Loucy (cell line): ENCODE data around the gene EIF2S3B.

ENCODE experiments used
- EZH2phosphoT487 ChIP-seq: fragments of 200-600 bp; IDR thresholded peaks from 2 replicates; pipeline ENCODE4 v1.6.1; 2018; ENCODE audit warnings: antibody characterized with exemption, mild to moderate bottlenecking, moderate library complexity, borderline replicate concordance
- TF ChIP-seq, protein P1 (sequence below): fragments of 200-600 bp; sonication (generic); conservative IDR thresholded peaks from 2 replicates; pipeline ENCODE4 v1.5.1; 2014; ENCODE audit warnings: mild to moderate bottlenecking, antibody characterized with exemption, low read length

- TF ChIP-seq, protein P1, sequence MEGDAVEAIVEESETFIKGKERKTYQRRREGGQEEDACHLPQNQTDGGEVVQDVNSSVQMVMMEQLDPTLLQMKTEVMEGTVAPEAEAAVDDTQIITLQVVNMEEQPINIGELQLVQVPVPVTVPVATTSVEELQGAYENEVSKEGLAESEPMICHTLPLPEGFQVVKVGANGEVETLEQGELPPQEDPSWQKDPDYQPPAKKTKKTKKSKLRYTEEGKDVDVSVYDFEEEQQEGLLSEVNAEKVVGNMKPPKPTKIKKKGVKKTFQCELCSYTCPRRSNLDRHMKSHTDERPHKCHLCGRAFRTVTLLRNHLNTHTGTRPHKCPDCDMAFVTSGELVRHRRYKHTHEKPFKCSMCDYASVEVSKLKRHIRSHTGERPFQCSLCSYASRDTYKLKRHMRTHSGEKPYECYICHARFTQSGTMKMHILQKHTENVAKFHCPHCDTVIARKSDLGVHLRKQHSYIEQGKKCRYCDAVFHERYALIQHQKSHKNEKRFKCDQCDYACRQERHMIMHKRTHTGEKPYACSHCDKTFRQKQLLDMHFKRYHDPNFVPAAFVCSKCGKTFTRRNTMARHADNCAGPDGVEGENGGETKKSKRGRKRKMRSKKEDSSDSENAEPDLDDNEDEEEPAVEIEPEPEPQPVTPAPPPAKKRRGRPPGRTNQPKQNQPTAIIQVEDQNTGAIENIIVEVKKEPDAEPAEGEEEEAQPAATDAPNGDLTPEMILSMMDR, result no peak
- TF ChIP-seq EZH2phosphoT487, result no peak
These were observed 13.9 kb upstream of the EIF2S3B start for GRCh38 chr12:10491766-10492165.
